ENCODE data around the gene COA1.
"Not testable (repeated sequence)": the region's sequence is repeated elsewhere in the genome, so short reads cannot be mapped to it uniquely, and the experiment has no call there.

COA1 gene

DNA sequence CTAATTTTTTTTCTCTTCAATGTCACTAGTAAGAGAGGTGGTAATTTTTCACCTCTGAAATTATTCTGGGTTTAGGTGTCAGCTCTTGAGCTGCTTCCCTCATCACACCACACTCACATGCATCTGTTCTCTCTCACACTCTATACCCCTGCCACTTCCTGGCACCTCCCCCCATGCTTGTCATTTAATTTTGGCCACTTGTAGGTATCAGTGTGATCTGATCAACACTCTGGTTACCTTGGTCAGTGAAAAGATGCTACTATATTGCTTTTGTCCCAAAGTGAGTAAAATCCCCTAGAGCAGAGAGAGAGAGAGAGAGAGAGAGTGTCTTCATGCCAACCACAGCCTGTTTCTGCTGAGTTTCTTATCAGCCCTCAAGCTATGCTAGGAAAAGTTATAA is 103.9 kb downstream of the COA1 start:
- no peak for DNase-seq

DNA sequence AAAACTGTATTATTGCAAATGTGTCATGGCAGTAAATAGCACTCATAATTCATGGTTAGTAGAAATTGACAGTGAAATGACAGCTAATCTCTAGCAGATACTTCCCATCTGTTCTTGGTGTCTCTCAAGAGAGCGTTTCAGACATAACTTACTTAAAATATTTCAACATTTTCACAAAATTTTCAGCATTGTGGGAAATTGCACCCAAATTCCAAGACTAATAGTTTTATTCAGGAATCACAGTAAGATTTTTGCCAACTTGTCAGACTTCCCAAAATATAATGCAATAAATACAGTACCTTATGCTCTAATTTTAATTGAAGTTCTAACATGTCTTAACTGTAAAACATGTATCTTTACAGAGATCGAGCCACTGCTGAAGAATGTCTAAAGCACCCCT is 105.2 kb downstream of the COA1 start:
- no peak for DNase-seq

DNA sequence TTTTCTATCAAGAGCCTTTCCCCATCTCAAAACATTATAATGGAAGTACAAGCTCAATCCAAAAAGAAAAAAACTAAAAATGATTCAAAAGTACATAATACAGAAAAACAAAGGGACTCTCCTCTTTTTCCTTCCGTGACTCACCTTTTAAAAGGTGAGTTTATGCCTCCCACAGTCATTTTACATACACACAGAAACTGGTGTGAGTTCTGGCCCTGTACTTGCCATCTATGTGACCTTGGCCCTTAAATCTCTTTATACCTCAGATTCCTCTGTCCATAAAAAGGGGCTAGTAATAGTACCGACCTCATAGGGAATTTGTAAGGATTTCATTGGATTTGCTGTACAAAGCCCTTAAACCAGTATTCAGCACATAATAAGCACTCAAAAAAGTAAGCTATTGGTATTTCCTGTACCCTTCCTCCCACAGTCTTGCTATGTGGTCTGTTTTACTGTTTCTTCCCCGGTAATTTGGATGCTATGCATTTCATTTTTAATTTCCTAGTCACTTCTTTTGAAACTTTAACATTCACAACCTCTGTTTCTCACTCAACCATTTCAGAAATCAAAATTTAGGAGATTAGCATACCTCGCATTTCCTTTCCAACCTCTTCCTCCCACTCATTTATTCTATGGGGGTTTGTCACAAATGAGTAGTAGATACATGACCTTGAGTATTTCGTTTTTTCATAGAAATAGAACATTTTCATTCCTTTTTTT is 107.4 kb downstream of the COA1 start:
- DNase-seq: no peak

DNA sequence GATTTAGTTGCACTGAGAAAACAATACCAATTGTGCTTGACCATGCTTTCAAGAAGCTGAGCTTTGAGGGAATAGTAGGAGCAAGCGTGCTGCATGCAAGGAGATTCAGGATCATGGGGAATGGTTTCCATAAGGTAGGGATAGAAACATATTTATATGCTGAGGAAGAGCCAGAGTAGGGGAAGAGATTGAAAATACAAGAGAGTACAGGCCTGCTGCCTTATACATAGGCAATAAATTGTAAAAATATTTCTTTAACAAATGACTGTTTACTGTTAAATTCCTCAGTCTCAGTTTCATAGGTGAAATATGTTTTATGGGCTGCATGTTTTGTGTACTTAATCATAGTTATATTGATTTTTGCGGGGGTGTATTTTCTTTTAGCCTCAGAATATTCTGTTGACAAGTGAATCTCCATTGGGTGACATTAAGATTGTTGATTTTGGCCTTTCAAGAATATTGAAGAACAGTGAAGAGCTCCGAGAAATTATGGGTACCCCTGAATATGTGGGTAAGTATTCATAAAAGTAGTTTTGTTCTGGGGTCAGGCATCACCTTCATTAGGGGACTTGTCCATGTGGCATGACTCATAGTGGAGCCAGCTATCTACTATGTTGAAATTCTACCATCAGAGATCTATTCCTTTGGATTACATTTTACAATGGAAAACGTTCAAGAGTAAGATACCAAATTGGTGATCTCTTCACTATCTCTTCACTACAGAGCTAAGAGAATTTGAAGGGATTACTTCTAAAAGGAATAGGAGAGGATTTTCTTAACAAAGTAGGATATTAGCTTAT is 109.9 kb downstream of the COA1 start:
- no peak for DNase-seq

DNA sequence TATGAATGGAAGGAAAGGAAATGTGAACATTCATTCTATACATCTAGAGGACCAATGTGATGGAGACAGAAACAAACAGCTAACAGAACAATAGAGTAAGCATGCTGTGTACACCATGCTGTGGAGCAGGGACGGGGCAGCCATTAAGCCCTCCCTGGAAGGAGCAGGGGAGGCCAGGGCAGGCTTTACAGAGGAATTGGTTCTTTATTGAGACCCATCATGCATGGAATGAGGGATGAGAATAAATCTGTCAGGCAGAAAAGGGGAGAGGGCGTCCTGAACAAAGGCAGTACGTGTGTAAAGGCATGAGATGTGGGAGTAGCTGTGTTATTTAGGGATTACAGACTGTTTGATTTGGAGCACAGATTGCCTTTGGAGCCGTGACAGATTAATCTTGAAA is 111.2 kb downstream of the COA1 start:
- DNase-seq: no peak

DNA sequence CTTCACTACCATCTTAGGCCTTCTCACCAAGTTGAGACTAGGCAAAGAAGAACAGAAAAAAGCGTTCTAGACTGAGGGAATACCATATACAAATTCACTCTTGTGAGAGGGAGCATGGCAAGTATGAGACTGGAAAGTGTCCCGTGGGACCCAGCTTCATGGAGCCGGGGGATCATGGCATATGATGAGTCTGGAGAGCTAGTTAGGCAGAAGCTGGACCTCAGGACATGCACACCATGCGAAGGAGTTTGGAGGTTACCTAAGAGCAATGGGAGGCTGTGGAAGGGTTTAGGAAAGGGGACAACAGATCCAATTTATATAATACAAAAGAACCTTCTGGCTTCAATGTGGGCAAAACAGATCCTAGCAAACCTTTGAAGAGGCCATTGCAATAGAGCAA is 112.3 kb downstream of the COA1 start:
- DNase-seq: no peak

DNA sequence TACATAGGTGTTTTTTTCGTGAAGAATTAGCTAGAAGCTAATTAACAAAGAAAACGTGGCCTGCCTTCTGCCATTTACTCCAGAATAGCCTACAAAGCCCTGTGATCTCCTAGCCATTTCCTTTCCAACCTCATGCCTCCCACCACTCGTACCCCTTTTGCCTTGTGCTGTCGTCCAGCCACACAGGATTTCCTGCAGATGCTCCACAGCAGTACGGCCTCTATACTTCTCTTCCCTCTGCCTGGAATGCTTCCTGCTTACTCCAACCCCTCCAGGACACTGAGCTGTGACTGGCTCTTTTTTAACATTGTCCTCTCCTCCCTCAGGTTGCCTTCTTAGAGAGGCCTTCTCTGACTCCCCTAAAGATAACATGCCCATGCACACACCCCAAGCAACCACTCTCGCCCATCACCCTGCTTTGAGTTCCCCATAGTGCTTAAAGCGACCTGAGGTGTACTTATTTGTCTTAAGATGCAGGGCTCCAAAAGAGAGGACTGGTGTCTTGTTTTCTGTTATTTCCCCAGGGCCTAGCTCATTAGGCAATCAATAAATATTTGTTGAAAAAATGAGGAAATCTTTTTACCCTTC is 113.7 kb downstream of the COA1 start:
- no peak for DNase-seq

DNA sequence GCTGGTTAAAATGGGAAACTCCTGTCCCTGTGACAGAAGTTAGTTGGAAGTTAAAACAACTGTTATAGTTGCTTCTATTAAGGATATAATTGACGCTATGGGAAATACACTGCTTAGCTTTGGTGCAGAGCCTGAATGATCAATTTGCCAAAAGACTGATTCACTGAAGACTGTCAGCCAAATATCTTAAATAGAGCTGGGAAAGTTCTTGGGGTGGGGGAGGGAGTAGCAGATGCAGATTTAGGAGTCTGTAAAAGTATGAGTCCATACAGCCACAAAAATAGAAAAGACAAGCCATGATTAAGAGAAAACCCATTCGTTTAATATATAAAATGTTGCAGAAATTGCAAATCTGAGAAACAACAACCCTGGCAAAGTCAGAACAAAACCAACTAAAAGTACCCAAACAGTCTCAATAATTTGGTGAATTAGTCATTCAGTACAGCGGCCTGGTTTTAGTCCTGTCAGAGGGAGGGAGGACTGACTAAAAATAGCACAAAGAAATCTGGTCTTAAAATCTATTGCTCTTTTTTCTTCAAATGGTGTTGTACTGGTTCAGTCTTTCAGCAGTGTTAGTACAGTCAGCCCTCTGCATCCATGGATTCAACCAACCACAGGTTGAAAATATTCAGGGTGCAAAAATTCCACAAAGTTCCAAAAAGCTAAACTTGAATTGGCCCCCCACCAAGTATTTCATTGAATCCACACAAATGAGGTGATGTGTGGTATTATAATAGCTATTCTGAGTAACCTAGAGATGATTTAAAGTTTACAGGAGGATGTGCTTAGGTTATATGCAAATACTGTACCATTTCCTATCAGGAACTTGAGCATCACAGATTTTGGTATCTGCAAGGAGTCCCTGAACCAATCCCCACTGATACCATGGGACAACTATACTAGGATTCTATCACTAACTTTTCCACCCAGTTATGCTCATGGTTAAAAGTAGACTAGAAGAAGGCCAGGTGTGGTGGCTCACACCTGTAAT is 116.4 kb downstream of the COA1 start:
- no peak for DNase-seq

DNA sequence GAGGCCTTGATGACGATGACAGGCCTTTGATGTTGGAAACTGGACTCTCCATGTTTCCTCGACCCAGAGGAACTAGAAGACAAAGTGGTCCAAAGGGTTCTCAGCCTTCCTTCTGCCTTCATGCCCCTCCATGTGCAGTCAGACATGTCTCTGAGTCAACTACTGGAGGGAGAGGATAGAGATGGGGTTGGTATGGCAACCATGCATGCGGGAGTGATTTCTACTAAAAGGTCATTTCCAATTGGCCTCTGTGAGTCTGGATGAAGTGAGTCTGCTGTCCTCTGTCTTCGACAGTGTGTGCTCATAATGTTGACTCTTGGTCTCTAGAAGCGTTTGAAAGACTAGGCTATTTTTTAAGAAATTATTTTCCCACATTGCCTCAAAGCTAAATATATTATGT is 117.2 kb downstream of the COA1 start:
- DNase-seq: no peak

DNA sequence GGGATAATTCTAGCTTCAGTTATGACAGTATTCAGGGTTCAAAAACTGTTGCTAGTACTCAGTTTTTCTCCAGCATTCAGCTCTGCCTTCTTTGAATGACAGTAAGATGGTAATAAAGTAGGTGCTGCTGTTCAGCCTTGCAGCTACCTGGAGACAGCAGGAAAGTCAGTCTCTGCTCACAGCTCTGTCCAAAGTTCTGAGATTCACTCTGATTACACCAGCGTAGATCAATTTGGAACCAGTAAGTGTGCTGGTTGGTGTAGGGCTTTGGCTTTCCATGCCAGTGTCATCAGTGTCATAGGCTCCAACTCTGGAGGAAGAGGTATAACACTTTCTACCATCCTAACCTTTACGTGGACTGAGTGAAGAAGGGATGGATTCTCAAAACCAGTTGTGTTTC is 120.2 kb downstream of the COA1 start:
- DNase-seq: no peak

DNA sequence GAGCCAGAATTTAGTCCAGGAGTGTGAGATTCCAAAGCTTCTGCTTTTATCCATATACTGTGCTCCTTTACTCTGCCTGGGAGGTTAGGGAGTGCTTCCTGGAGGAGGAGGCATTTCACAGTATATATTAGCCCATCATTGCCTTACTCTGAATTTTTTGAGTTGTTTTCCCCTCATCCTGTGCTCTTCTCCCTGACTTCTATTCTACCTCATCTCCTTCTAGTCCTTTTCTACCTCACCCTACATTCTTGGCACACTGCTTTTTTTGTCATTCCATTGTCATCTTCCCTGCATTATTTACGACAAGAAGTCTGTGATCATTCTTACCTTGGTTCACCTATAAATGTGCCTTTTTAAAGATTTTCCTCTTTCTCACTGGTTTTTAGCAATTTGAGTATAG is 125.1 kb downstream of the COA1 start:
- no peak for DNase-seq

DNA sequence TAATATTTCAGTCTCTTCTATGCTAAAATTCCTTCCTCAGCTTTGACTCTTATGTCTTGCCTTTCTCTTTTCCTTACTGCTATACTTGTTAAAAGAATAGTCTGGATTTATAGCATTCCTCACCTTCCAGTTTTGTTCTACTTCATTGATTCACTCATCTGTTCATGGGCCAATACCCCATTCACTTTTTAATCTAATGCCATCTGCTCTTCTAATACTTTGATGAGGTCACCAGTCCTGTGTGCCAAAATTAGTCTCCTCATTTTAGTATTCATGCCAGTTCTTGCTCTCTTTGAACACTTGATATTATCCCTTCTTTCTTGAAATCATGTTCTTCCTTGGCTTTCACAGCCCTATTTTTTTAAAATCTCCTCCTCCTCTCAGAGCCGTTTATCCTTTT is 127.1 kb downstream of the COA1 start:
- no peak for DNase-seq

DNA sequence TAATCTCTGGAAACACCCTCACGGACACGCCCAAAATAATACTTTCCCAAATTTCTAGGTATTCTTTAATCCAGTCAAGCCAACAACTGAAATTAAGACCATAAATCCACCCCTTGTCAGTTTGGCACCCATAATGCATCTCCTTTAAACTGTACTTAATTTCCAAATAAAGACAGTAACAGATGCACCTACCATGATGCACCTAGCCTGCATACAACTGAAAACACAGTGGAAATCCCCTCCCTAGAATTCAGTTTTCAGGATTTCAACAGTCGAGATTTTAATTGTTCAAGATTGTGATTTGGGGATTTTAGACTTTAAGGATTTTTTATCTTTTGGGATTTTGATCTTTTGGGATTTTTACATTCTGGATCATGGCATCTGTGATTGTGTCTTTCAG is 129.3 kb downstream of the COA1 start:
- DNase-seq: no peak

DNA sequence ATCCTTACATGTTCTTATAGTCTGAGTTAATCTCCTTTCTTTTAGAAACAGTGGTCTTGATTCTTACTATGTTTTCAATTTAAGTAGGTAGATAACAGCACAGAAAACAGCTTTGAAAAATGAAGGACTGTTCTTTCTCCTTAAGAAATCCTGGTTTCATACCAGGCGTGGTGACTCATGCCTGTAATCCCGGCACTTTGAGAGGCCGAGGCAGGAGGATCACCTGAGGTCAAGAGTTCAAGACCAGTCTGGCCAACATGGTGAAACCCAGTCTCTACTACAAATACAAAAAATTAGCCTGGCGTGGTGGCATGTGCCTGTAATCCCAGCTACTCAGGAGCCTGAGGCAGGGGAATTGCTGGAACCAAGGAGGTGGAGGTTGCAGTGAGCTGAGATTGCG is 132.9 kb downstream of the COA1 start:
- not testable (repeated sequence) for DNase-seq

DNA sequence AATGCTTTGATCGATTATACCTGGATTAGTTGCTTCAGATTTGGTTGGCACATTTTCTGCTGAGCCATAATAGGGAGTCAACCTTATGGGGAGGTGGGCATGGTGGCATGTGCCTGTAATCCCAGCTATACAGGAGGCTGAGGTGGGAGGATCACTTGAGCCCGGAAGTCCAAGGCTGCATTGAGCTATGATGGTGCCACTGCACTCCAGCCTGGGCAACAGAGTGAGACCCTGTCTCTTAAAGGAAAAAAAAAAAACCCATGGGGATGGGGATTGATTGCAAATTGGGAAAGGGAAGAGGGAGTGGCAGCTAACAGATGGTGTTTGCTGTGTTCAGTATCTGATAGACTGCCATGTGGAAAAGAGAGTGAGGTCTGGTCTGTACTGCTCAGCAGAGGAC is 135.3 kb downstream of the COA1 start:
- DNase-seq: no peak

DNA sequence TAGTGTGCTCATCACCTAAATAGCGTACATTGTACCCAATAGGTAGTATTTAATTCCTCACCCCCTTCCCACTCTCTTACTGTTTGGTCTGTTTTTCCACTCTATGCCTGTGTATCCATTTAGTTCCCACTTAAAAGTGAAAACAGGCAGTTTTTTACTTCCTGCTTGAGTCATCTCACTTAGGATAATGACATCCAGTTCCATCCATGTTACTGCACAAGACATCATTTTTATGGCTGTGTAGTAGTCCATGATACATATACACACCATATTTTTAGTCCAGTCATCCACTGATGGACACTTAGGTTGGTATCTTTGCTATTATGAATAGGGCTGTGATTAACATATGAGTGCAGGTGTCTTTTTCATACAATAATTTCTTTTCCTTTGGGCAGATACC is 136.3 kb downstream of the COA1 start:
- DNase-seq: no peak

DNA sequence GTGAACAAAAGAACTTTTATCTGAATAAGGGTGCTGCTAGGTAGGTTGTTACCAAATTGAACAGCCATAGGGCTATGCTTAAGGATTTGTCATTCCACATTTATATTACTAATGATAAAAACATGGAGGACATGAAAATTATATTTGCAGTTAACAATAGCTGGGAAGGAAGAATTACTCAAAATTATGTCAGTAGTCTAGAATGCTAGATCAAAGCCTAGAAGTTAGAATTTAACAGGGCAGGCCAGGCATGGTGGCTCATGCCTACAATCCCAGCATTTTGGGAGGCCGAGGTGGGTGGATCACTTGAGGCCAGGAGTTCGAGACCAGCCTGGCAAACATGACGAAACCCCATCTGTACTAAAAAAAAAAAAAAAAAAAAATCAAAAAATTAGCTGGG is 137.0 kb downstream of the COA1 start:
- DNase-seq: no peak

DNA sequence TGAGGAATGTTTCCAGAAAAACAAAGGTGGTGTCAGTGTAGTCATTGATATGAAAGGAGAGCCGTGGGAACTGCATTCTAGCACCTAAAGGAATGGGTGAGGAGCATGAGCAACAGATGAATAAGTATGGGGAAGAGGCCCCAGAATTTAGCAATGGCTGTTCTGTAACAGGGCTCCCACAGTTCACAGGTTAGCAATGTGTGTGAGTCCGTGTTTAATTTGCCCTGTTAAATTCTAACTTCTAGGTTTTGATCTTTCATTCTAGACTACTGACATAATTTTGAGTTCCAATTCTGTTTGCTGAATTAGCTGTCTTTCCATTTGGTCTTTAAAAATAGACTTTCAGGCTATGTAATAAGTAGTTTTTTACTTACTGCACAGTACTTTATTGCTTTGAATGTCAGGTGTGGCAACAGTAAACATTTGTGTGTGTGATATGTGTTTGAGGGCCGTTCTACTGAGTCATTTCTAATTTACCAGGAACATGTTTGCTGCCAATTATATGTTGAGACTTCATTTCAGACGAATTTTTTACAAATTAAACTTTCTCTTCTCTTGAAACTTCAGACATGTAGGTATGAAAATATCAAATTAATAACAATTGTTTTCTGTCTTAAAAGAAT is 137.7 kb downstream of the COA1 start:
- DNase-seq: no peak

DNA sequence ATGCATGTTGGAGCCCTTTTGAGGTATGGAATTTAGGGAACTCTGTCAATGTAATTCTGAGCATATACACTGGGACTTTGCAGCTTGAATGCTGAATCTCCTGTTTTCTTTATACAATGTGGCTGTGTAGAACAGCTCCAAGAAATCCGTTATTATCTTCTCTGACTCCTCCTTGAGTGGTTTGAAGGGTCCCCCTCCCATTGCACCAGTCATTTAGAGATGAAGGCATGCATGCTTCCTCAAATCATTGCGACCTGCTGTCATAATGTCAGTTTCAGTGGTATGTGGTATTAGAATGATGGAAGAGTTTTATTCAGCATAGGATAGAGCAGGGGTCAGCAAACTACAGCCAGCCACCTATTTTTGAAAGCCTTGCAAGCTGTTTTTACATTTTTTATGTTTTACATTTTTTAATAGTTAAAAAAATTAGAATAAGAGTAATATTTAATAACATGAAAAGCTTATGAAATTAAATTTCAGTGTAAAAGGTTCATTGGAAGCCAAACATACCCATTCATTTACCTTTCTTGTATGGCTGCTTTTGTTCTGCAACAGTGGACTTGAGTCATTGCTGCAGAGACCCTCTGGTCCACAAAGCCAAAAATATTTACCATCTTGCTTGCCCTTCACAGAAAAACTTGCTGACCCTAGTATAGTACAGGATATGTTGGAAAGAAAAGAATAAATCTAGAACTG is 138.3 kb downstream of the COA1 start:
- no peak for DNase-seq

DNA sequence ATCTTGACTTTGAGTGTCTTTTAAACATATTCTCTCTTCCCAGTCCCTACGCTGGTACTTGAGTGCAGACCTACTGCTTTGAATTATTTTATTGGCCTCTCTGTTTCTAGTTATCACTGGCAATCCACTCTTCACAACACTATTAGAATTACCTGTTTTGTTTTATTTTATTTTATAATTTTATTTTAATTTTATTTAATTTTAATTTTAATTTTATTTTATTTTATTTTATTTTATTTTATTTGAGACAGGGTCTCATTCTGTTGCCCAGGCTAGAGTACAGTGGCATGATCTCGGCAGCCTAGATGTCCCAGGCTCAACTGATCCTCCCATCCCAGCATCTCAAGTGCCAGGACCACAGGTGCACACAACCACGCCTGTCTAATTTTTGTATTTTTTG is 139.6 kb downstream of the COA1 start:
- no peak for DNase-seq

All from stimulated activated CD8-positive, alpha-beta memory T cell treated with anti-CD3 and anti-CD28 coated beads, Interleukin-4, amount 100 ng/mL, for 48 hours (primary cell).